Measurements from ENCODE around the gene GRIK4.
"Not testable (repeated sequence)": the region's sequence is repeated elsewhere in the genome, so short reads cannot be mapped to it uniquely, and the experiment has no call there.

GRIK4 gene

GRCh38 chr11:121004206-121004840, 492.8 kb downstream of the GRIK4 start:
- no peak for DNase-seq (ENCODE audit: low read depth)

DNA sequence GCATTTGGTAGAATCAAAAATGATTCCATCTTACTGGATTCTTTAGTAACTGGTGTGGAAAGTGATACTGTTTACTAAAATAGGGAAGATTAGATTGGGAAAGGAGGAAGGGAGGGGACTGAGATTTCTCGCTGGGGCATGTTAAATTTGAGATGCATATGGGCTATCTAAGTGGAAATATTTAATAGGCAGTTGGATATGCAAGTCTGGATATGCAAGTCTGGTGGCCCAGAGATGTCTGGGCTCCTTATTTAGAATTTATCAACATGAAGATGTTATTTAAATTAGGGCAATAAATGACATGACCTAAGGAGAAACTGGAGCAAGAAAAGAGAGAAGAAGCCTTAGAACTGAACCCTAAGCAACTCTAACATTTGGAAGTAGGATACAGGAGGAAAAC, 495.4 kb downstream of the GRIK4 start:
- no peak for DNase-seq (ENCODE audit: low read depth)

GRCh38 chr11:121008551-121008950, 497.0 kb downstream of the GRIK4 start:
- DNase-seq (ENCODE audit: low read depth): no peak

DNA sequence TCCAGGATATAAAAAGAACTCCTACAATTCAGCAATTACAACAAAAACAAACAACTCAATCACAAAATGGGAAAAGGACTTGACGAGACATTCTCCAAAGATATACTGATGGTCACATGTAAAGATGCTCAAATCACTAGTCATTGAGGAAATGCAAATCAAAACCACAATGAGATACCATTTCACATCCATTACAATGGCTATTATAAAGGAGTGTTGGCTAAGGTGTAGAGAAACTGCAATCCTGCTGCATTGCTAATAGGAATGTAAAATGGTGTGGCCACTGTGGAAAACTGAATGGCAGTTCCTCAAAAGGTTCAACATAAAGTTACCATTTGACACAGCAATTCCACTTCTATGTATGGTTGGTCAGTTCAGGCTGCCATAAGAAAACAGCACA, 500.5 kb downstream of the GRIK4 start:
- no peak for DNase-seq (ENCODE audit: low read depth)

DNA sequence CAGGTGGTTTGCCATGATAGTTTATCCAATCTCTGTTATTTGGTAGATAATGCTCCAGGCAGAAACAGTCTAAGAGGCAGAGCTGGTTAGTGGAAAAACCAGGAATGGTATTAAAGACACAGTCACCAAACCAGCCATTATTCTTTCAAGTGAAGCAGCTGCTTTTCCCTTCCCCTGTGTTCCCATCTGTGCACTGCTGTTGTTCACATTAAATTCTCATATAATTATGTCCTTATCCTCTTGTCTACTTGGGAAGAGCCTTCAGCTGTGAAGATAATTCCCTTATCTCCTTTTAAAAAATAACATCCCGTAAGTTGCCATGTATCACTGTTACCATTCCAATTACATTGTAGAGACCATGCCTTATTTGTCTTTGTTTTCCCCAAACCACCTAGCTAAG, 507.2 kb downstream of the GRIK4 start:
- no peak for DNase-seq (ENCODE audit: low read depth)

DNA sequence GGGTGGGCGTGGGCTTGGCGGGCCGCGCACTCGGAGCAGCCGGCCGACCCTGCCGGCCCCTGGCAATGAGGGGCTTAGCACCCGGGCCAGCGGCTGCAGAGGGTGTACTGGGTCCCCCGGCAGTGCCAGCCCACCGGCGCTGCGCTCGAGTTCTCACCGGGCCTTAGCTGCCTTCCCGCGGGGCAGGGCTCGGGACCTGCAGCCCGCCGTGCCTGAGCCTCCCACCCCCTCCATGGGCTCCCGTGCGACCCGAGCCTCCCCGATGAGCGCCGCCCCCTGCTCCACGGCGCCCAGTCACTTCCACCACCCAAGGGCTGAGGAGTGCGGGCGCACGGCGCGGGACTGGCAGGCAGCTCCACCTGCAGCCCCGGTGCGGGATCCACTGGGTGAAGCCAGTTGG, 510.2 kb downstream of the GRIK4 start:
- DNase-seq (ENCODE audit: low read depth): not testable (repeated sequence)

- DNase-seq (ENCODE audit: low read depth): peak; percentile 57
Measured at GRCh38 chr11:121023848-121024751, 512.6 kb downstream of the GRIK4 start, which contains the start of gene TBCEL. Gene TBCEL (plus strand): TSS chr11:121024102. CDS start chr11:121045691, 21,589 bp downstream.

- DNase-seq (ENCODE audit: low read depth): no peak
Measured at GRCh38 chr11:121024989-121025388, 513.4 kb downstream of the GRIK4 start.

- DNase-seq (ENCODE audit: low read depth): no peak
Measured at GRCh38 chr11:121029153-121029552, 517.6 kb downstream of the GRIK4 start.

DNA sequence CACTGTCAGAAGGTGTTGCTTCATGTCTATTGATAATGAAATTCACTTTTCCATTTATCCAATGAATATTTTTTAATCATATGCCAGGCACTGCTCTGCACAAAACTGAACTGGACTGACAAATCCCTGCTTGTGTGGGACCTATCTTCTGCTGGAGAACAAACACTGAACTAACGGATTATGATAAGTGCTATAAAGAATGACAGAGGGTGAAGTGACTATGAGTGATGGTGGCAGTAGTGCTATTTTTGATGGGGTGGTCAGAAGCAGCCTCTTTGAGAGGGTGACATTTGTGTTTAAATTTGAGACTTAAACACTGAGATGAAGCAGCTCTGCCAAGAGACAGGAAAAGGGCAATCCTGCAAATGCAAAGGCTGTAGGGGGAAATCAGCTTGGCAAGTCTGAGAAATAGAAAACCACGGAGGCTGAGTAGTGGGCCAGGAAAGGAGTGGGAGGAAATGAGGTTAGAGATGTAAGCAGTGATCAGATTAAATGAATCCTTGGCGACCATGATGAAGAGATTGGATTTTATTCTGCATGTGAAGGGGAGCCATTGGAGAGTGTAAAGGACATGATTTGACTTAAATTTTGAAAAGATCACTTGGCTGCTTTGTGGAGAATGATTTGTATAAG, 518.4 kb downstream of the GRIK4 start:
- DNase-seq (ENCODE audit: low read depth): no peak

GRCh38 chr11:121031167-121031566, 519.6 kb downstream of the GRIK4 start:
- no peak for DNase-seq (ENCODE audit: low read depth)

DNA sequence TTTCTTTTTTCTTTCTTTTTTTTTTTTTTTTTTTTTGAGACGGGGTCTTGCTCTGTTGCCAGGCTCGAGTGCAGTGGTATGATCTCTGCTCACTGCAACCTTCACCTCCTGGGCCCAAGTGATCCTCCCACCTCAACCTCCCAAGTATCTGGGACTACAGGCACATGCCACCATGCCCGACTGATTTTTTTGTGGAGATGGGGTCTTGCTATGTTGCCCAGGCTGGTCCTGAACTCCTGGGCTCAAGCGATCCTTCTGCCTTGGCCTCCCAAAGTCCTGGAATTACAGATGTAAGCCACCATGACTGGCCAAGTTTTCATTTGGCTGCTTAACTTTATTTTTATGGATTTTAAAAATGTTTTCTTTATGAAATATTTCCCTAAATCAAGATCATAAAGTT, 520.1 kb downstream of the GRIK4 start:
- DNase-seq (ENCODE audit: low read depth): not testable (repeated sequence)

GRCh38 chr11:121032546-121032945, 521.0 kb downstream of the GRIK4 start:
- DNase-seq (ENCODE audit: low read depth): no peak

DNA sequence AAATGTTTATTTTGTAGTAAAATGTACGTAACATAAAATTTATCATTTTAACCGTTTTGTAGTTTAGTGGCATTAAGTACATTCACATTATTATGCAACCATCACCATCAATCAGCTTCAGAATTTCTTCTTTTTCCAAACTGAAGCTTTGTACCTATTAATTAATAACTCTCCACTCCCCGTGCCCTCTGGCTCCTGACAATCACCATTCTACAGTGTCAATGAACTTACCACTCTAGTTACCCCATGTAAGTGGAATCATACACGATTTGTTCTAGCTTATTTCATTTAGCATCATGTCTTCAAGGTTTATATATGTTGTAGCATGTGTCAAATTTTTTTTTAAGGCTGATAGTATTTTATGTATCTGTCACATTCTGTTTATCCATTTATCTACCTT, 522.1 kb downstream of the GRIK4 start:
- DNase-seq (ENCODE audit: low read depth): no peak

GRCh38 chr11:121035169-121035755, 523.7 kb downstream of the GRIK4 start:
- no peak for DNase-seq (ENCODE audit: low read depth)

GRCh38 chr11:121035780-121036179, 524.2 kb downstream of the GRIK4 start:
- DNase-seq (ENCODE audit: low read depth): no peak

- DNase-seq (ENCODE audit: low read depth): no peak
Measured at GRCh38 chr11:121037016-121037415, 525.5 kb downstream of the GRIK4 start.

Measured in stimulated activated CD8-positive, alpha-beta memory T cell treated with anti-CD3 and anti-CD28 coated beads, Interleukin-15, amount 100 ng/mL, for 1 hour (primary cell).